Neural crest cell (in vitro differentiated cells): Measurements from ENCODE around the gene PVALB. TPM values are rescaled to one million over a fixed set of nuclear protein-coding genes. Genes with fewer than 3 reads are reported as not detected.

Source experiments
- DNase-seq: peaks from one replicate; pipeline ENCODE4 v3.0.0; 2021; ENCODE audit warnings: low read depth, mixed read lengths, low spot score
- H3K27ac Mint-ChIP-seq: one replicate; pipeline ENCODE4 v1.8.0; 2021; ENCODE audit warnings: mild to moderate bottlenecking, mixed read lengths; ENCODE audit not compliant: unreplicated experiment
- H3K27me3 Mint-ChIP-seq: 2 replicates; pipeline ENCODE4 v1.8.0; 2021; ENCODE audit warnings: low read depth, mild to moderate bottlenecking, mixed read lengths
- H3K36me3 Mint-ChIP-seq: 2 replicates; pipeline ENCODE4 v1.8.0; 2021; ENCODE audit warnings: low read depth, mild to moderate bottlenecking, mixed read lengths
- H3K4me1 Mint-ChIP-seq: 2 replicates; pipeline ENCODE4 v1.8.0; 2021; ENCODE audit warnings: mixed read lengths
- H3K4me3 Mint-ChIP-seq: one replicate; pipeline ENCODE4 v1.8.0; 2021; ENCODE audit warnings: mild to moderate bottlenecking, mixed read lengths
- H3K9me3 Mint-ChIP-seq: 2 replicates; pipeline ENCODE4 v1.8.0; 2021; ENCODE audit warnings: mixed read lengths
- CTCF ChIP-seq: fragments of 200-600 bp; sonication (generic); conservative IDR thresholded peaks from 2 replicates; pipeline ENCODE4 v1.5.0; 2021; ENCODE audit warnings: antibody characterized with exemption, mild to moderate bottlenecking
- total RNA-seq: library from RNA; stranded (reverse); gene quantifications from 2 replicates; pipeline ENCODE4 v1.2.1, GENCODE V29; 2021

Gene PVALB
- total RNA-seq, 1 donor from 2014 or later = 0.68 TPM

- no peak overlapping the region for H3K27ac Mint-ChIP-seq
- peak overlapping the region; percentile 31 for H3K4me3 Mint-ChIP-seq
- H3K4me1 Mint-ChIP-seq = peaks cover 26% of the 10 kb centered on the region
- DNase-seq = no peak
- peaks cover 15% of the 10 kb centered on the region for H3K9me3 Mint-ChIP-seq
- peaks cover 10% of the 10 kb centered on the region for H3K36me3 Mint-ChIP-seq
- H3K27me3 Mint-ChIP-seq = peaks cover 10% of the 10 kb centered on the region
- no peak for TF ChIP-seq CTCF
Observed at GRCh38 chr22:36778020-36778419, 38.8 kb downstream of the PVALB start.

GRCh38 chr22:36776722-36777121, 40.1 kb downstream of the PVALB start:
- TF ChIP-seq CTCF = no peak
- peaks cover 15% of the 10 kb centered on the region for H3K9me3 Mint-ChIP-seq
- H3K4me3 Mint-ChIP-seq = peak overlapping the region; percentile 96
- peak overlapping the region; percentile 98 for H3K27ac Mint-ChIP-seq
- no peak for DNase-seq
- peaks cover 12% of the 10 kb centered on the region for H3K36me3 Mint-ChIP-seq
- H3K4me1 Mint-ChIP-seq = peaks cover 25% of the 10 kb centered on the region
- peaks cover 5% of the 10 kb centered on the region for H3K27me3 Mint-ChIP-seq

GRCh38 chr22:36775964-36776669, 40.7 kb downstream of the PVALB start, which contains the start of gene IFT27:
Gene IFT27 (minus strand): TSS chr22:36776119. CDS start chr22:36775707, 412 bp downstream.
- H3K36me3 Mint-ChIP-seq = peaks cover 12% of the 10 kb centered on the region
- H3K4me1 Mint-ChIP-seq = peaks cover 29% of the 10 kb centered on the region
- peaks cover 15% of the 10 kb centered on the region for H3K9me3 Mint-ChIP-seq
- TF ChIP-seq CTCF = no peak
- DNase-seq = peak; percentile 90
- peak within 1 kb of the TSS; percentile 98 for H3K27ac Mint-ChIP-seq
- peak within 1 kb of the TSS; percentile 96 for H3K4me3 Mint-ChIP-seq
- peaks cover 5% of the 10 kb centered on the region for H3K27me3 Mint-ChIP-seq

- peaks cover 5% of the 10 kb centered on the region for H3K27me3 Mint-ChIP-seq
- no peak for TF ChIP-seq CTCF
- peak overlapping the region; percentile 73 for H3K27ac Mint-ChIP-seq
- H3K9me3 Mint-ChIP-seq = peaks cover 15% of the 10 kb centered on the region
- no peak for DNase-seq
- peak overlapping the region; percentile 96 for H3K4me3 Mint-ChIP-seq
- H3K36me3 Mint-ChIP-seq = peaks cover 12% of the 10 kb centered on the region
- peaks cover 34% of the 10 kb centered on the region for H3K4me1 Mint-ChIP-seq
Observed at GRCh38 chr22:36775586-36775963, 41.3 kb downstream of the PVALB start.

GRCh38 chr22:36773935-36774334, 42.9 kb downstream of the PVALB start:
- H3K9me3 Mint-ChIP-seq = peaks cover 15% of the 10 kb centered on the region
- H3K4me1 Mint-ChIP-seq = peaks cover 42% of the 10 kb centered on the region
- DNase-seq = no peak
- H3K27me3 Mint-ChIP-seq = peaks cover 2% of the 10 kb centered on the region
- peak overlapping the region; percentile 88 for H3K4me3 Mint-ChIP-seq
- H3K27ac Mint-ChIP-seq = no peak overlapping the region
- peaks cover 12% of the 10 kb centered on the region for H3K36me3 Mint-ChIP-seq
- TF ChIP-seq CTCF = peak; percentile 60
